Sigmoid colon (tissue), 4 donors: Measurements from ENCODE around the gene RSF1.

ENCODE experiments used
- EP300 ChIP-seq, 4 donors: sonication (generic); formaldehyde crosslinking; IDR thresholded peaks; one replicate each; pipeline ENCODE4 v1.6.1; 2017; ENCODE audit warnings: antibody characterized with exemption in 4 of 4
- POLR2AphosphoS5 ChIP-seq, 4 donors: sonication (generic); formaldehyde crosslinking; IDR thresholded peaks; one replicate each; pipeline ENCODE4 v1.6.1; 2017; ENCODE audit warnings: antibody characterized with exemption in 4 of 4
- TF ChIP-seq, protein P1 (sequence below), 4 experiments: fragments of 450-650 bp in 3 of 4; fragments of 200-600 bp in 1 of 4; IDR thresholded peaks; one replicate each; pipeline ENCODE4 v1.5.1; 2016 to 2019; ENCODE audit warnings: antibody characterized with exemption in 4 of 4, mild to moderate bottlenecking in 3 of 4, moderate library complexity in 2 of 4

DNA sequence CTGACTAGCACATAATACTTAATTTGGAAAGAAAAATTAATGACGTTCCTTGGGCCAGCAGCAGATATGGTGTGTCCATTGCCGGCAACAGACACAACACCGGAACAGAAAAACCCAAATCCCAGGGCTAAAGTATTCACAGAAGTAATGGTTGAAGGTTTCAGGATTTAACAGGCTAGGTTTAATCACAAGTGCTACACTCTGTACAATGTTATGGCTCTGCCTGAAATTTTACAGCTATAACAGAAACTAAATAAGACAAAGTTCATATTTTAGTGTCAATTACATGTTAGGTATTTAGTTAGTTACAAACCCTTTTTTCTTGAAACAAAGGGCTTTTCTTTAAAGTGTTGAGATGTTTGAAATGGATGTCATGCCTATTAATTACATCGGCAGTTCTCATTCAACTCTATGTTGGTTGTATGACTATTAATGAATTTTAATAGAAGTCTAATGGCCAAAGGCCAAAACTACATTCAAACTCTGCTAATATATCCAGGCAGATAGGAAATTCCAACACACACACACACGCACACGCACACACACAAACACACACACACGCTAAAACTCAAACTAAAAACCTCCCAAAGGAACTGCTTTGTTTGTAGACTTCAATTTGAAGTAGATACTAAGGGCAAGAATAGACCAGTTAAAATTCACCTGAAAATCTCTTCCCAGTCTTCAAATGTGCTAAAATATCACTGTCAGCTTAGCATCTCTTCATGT lies 155.1 kb downstream of the RSF1 start:
- TF ChIP-seq, protein P1, sequence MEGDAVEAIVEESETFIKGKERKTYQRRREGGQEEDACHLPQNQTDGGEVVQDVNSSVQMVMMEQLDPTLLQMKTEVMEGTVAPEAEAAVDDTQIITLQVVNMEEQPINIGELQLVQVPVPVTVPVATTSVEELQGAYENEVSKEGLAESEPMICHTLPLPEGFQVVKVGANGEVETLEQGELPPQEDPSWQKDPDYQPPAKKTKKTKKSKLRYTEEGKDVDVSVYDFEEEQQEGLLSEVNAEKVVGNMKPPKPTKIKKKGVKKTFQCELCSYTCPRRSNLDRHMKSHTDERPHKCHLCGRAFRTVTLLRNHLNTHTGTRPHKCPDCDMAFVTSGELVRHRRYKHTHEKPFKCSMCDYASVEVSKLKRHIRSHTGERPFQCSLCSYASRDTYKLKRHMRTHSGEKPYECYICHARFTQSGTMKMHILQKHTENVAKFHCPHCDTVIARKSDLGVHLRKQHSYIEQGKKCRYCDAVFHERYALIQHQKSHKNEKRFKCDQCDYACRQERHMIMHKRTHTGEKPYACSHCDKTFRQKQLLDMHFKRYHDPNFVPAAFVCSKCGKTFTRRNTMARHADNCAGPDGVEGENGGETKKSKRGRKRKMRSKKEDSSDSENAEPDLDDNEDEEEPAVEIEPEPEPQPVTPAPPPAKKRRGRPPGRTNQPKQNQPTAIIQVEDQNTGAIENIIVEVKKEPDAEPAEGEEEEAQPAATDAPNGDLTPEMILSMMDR (IDR thresholded peaks at IDR 0.05) = no peak
- TF ChIP-seq EP300 (IDR thresholded peaks at IDR 0.05) (no peak), POLR2AphosphoS5 (IDR thresholded peaks at IDR 0.05) (no peak)
